ENCODE measurements around the gene FBXO41.

Gene FBXO41

GRCh38 chr2:73238976-73239375 is 45.3 kb downstream of the FBXO41 start:
- no peak for DNase-seq

- DNase-seq = no peak
Observed at GRCh38 chr2:73238149-73238548, 46.1 kb downstream of the FBXO41 start.

GRCh38 chr2:73237168-73237567 is 47.1 kb downstream of the FBXO41 start:
- DNase-seq = no peak

- no peak for DNase-seq
Observed at GRCh38 chr2:73235315-73236028, 48.8 kb downstream of the FBXO41 start.

- DNase-seq = peak; percentile 74 to 86
Observed at GRCh38 chr2:73233932-73234832, 50.1 kb downstream of the FBXO41 start, which contains the start of gene CCT7. Gene CCT7, plus strand, starts transcription at chr2:73234308. Its CDS starts 71 bp downstream, at chr2:73234379.

GRCh38 chr2:73233154-73233931 is 50.9 kb downstream of the FBXO41 start, which contains the start of gene PRADC1:
Gene PRADC1, minus strand, starts transcription at chr2:73233239. Its CDS starts 79 bp downstream, at chr2:73233160.
- peak; percentile 83 to 94 for DNase-seq

- DNase-seq = peak in 1 of 2 experiments; percentile 31
Observed at GRCh38 chr2:73232403-73233153, 51.7 kb downstream of the FBXO41 start.

- no peak for DNase-seq
Observed at GRCh38 chr2:73228631-73229030, 55.6 kb downstream of the FBXO41 start.

- no peak for DNase-seq
Observed at GRCh38 chr2:73227086-73227485, 57.2 kb downstream of the FBXO41 start.

GRCh38 chr2:73225513-73226360 is 58.5 kb downstream of the FBXO41 start:
- DNase-seq = no peak

GRCh38 chr2:73223821-73224220 is 60.5 kb downstream of the FBXO41 start:
- DNase-seq = no peak

- no peak for DNase-seq
Observed at GRCh38 chr2:73218298-73218697, 66.0 kb downstream of the FBXO41 start.

GRCh38 chr2:73217826-73218225 is 66.5 kb downstream of the FBXO41 start:
- no peak for DNase-seq

- no peak for DNase-seq
Observed at GRCh38 chr2:73217160-73217559, 67.1 kb downstream of the FBXO41 start.

- DNase-seq = no peak
Observed at GRCh38 chr2:73215254-73215653, 69.0 kb downstream of the FBXO41 start.

GRCh38 chr2:73214120-73215035 is 69.9 kb downstream of the FBXO41 start, which contains the start of gene SMYD5:
Gene SMYD5, plus strand, starts transcription at chr2:73214245. Its CDS starts 22 bp downstream, at chr2:73214267.
- DNase-seq = peak; percentile 90 to 91

- DNase-seq = peak; percentile 61 to 74
Observed at GRCh38 chr2:73212448-73213176, 71.7 kb downstream of the FBXO41 start.

GRCh38 chr2:73212098-73212447 is 72.2 kb downstream of the FBXO41 start:
- no peak for DNase-seq

GRCh38 chr2:73210696-73211095 is 73.6 kb downstream of the FBXO41 start:
- DNase-seq = no peak

Data from stimulated activated CD4-positive, alpha-beta T cell treated with anti-CD3 and anti-CD28 coated beads, Interleukin-4, amount 100 ng/mL, for 4 hours (primary cell).